ENCODE results near the gene EEF1AKMT1.

- TF ChIP-seq FOXA1 (IDR thresholded peaks at IDR 0.05) = no peak
- TF ChIP-seq FOXK2 (IDR thresholded peaks at IDR 0.05) = no peak
- no peak for TF ChIP-seq BHLHE40 (IDR thresholded peaks at IDR 0.05; ENCODE audit: borderline replicate concordance)
- no peak for TF ChIP-seq LEF1 (IDR thresholded peaks at IDR 0.05; ENCODE audit: borderline replicate concordance)
- no peak for TF ChIP-seq SP1 (IDR thresholded peaks at IDR 0.05)
- no peak for TF ChIP-seq SUZ12 (IDR thresholded peaks at IDR 0.05)
- no peak for TF ChIP-seq PKNOX1 (IDR thresholded peaks at IDR 0.05)
- no peak for TF ChIP-seq TARDBP (IDR thresholded peaks at IDR 0.05)
- TF ChIP-seq ZNF384 (IDR thresholded peaks at IDR 0.05) = no peak
- TF ChIP-seq HDGF (IDR thresholded peaks at IDR 0.05; ENCODE audit: borderline replicate concordance) = no peak
These were observed 60.0 kb downstream of the EEF1AKMT1 start for GRCh38 chr13:20713751-20714150.
